NK-92 (cell line): Measurements from ENCODE around the gene STIM2.
"Not testable (repeated sequence)": the region's sequence is repeated elsewhere in the genome, so short reads cannot be mapped to it uniquely, and the experiment has no call there.

Source experiments
- DNase-seq: peaks from one replicate; lab custom pipeline; 2025; ENCODE audit not compliant: unreplicated experiment; lab: John Stamatoyannopoulos, UW

Gene STIM2

DNA sequence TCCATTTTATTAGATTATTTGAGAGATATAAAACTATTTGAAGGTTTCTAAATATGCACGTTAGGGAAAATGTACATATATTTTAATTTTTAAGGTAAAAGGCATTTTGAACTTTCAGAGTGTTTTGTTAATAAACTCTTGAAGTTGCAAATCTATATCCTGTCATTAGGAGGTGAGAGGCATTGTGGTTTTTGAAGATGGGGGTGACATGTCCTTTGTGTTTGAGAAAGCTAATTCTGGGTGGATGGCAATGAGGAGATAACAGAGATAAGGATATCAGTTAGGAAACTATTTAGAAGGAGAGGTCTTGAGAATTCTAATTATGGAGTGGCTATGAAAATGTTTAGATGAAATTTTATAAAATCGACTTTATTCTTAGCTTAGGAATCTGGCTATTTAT lies 6.1 kb downstream of the STIM2 start:
- no peak for DNase-seq

GRCh38 chr4:26867914-26868684 lies 7.5 kb downstream of the STIM2 start:
- DNase-seq: no peak

GRCh38 chr4:26870576-26871262 lies 10.1 kb downstream of the STIM2 start:
- DNase-seq: no peak

GRCh38 chr4:26871611-26872010 lies 11.0 kb downstream of the STIM2 start:
- DNase-seq: no peak

DNA sequence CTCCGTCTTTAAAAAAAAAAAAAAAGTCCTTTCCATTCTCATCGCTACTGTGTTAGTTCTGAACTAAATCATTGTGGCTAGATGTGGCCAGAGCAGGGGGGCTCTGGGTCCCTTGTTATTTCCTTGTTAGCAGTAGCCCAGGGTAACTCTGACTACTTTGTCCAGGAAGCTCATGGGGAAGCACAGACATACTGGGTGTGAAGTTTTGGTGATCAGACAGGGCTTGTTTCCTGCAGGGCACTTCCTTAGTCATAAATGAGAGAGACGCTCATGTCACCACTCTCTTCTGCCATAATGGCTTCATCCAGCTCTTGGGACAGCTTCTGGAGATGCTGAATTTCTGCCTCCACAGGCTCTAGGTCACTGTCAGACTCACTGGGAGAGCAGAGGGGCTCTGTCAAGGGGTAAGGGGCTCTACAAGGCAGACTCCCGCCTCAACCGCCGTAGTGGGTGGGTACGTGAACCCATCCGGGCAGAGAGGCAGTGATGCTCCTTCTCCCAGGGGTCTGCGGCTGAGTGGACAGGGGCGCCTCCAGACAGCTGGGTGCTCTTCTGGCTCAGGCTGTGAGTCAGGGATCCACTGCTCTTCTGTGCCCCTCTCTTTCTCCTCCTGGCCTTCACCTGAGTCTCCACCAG lies 12.9 kb downstream of the STIM2 start:
- DNase-seq: no peak

DNA sequence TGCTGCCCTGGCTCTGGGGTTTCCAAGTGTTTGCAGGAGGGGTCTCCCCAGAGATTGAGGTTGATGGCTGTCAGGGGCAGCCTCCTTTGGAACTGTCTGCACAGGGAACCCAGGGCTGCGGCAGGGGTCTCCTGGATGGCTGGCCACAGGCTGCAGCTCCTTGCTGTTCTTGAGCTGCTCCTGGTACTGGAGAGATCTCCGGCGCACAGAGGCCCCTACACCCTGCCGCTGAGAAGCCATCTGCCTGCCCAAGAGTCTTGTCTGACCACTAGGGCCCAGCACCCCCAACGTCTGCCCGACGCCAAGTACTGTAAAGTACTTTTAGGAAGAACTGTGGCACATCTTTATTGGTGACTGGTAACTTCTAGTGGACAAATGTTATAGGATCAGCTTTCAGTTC lies 13.5 kb downstream of the STIM2 start:
- no peak for DNase-seq

GRCh38 chr4:26877406-26877805 lies 16.8 kb downstream of the STIM2 start:
- no peak for DNase-seq

GRCh38 chr4:26877961-26878360 lies 17.3 kb downstream of the STIM2 start:
- DNase-seq: no peak

DNA sequence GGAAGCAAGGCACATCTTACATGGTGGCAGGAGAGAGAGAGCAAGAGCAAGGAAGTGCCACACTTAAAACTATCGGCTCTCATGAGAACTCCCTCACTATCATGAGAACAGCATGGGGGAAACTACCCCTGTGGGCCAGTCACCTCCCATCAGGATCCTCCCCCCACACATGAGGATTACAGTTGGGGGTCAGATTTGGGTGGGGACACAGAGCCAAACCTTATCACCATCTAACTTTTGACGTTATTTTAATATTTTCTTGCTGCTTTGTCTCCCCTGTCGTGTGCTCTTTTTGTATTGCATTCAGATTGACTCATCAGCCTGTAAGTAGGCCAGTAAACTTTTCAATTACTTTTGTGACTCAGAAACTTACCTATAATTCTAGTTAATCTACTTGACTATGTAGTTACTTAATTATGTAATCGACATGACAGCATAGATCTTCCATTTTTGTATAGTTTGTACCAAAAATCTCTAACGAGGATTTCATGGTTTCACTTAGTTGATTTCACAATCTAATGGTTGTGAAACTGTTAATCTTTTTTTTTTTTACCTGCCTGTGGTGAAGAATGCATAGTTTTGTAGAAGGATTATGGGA lies 18.3 kb downstream of the STIM2 start:
- DNase-seq: no peak

GRCh38 chr4:26879805-26880204 lies 19.2 kb downstream of the STIM2 start:
- no peak for DNase-seq

DNA sequence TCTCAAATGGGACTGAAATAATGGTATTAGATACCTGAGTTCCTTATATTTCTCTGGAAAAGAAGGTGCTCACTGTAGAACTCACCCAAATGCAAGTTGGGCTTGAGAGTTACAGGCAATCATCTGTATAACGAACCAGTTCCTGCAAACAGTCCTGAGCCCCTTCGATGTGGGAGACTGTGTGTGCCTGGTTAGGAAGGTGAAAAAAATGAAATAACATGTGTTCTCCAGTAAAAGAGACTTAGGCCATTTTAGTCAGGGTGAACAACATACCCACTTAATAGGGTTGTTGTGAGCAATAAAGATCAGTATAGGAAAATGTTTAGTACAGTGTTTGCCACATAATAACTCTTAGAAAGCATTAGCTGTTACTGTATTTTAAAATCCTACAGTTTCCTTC lies 23.4 kb downstream of the STIM2 start:
- DNase-seq: no peak

GRCh38 chr4:26884486-26884988 lies 23.9 kb downstream of the STIM2 start:
- DNase-seq: no peak

DNA sequence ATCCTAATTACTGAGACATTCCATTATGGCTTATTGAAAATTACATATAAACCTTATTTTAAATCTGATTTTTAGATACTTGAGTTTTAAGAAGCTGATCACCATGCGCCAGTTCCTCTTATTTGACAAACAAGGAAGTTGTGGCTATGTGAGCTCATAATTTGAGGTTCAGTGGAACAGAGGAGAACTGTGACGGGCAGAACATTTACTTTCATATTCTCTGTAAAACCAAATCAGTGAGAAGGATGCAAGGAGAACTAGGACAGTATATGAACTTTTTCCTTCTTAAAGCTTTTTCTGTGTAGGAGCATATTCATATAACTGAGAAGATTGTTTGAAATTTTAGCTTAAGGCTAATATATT lies 25.3 kb downstream of the STIM2 start:
- DNase-seq: no peak

DNA sequence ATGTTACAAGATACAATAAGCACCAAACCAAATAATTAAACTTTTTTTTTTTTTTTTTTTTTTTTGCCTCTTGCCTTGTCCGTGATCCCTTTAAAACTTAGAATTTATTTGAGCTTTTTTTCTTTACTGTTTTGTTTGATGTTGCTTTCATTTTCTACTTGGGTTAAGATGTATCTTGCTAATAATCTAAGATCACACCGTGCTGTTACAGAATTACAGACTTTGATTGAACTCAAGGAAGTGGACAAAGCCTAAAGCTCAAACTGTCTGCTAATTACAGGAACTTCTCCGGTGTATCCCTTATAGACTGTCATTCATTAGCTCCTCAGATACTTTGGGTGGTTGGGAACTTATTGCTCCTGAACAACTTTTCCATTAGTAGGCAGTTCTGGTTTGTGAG lies 26.5 kb downstream of the STIM2 start:
- DNase-seq: no peak

DNA sequence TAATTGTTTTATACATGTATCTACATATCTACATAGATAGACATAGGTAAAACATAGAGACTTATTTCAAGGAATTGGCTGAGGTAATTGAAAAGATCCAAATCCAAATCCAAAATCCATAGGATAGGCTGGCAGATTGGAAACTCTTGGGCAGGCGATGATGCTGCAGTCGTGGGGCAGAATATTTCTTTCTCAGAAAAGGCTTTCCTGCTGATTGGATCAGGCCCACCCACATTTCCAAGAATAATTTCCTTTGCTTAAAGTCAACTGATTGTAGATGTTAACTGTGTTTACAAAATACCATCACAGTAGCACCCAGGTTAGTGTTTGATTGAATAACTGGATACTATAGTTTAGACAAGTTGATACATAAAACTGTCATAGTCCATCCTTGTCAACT lies 27.2 kb downstream of the STIM2 start:
- DNase-seq: no peak

DNA sequence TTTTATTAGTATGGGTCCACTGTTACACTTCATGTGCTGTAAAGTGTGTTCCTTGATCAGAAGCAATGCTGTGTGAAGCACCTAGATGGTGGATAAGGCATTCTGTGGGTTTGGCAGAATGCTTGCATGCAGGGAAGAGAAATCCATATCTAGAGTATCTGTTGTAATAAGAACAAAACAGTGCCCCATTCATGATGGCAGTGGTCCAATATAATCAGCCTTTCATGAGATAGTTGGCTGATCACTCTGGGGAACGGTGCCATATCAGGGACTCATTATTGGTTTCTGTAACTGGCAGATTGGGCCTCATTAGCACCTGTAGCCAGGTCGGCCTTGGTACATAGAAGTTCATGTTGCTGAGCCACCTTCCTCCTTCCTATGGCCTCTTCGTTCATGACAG lies 28.7 kb downstream of the STIM2 start:
- DNase-seq: no peak

- DNase-seq: no peak
These were observed 30.4 kb downstream of the STIM2 start for GRCh38 chr4:26891054-26891453.

DNA sequence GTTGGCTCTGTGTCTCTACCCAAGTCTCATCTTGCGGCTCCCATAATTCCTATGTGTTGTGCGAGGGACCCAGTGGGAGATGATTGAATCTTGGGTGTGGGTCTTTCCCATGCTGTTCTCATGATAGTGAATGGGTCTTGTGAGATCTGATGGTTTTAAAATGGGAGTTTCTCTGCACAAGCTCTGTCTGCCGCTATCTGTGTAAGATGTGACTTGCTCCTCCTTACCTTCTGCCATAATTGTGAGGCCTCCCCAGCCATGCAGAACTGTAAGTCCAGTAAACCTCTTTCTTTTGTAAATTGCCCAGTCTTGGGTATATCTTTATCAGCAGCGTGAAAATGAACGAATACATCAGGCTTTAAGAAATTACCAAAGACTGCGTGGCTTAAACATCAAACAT lies 31.2 kb downstream of the STIM2 start:
- no peak for DNase-seq

GRCh38 chr4:26892480-26893150 lies 32.0 kb downstream of the STIM2 start:
- DNase-seq: no peak

GRCh38 chr4:26893491-26893890 lies 32.9 kb downstream of the STIM2 start:
- DNase-seq: no peak

GRCh38 chr4:26894881-26895280 lies 34.2 kb downstream of the STIM2 start:
- DNase-seq: not testable (repeated sequence)
